Fibroblast of upper back skin (primary cell): ENCODE results near the gene DPP6.

Source experiments
- DNase-seq: peaks from one replicate; pipeline ENCODE4 v3.0.0-alpha.2; 2013

Gene DPP6

GRCh38 chr7:154679379-154680053, 627.3 kb downstream of the DPP6 start:
- no peak for DNase-seq

GRCh38 chr7:154680894-154681659, 628.9 kb downstream of the DPP6 start:
- no peak for DNase-seq

GRCh38 chr7:154682003-154682402, 629.8 kb downstream of the DPP6 start:
- no peak for DNase-seq

- DNase-seq = no peak
These were observed 632.7 kb downstream of the DPP6 start for GRCh38 chr7:154684666-154685563.

GRCh38 chr7:154685564-154685901, 633.3 kb downstream of the DPP6 start:
- no peak for DNase-seq

GRCh38 chr7:154686305-154686704, 634.1 kb downstream of the DPP6 start:
- DNase-seq = no peak

- DNase-seq = no peak
These were observed 636.8 kb downstream of the DPP6 start for GRCh38 chr7:154688952-154689351.

- DNase-seq = no peak
These were observed 638.2 kb downstream of the DPP6 start for GRCh38 chr7:154690411-154690810.

GRCh38 chr7:154693661-154694060, 641.5 kb downstream of the DPP6 start:
- no peak for DNase-seq

- no peak for DNase-seq
These were observed 643.6 kb downstream of the DPP6 start for GRCh38 chr7:154695836-154696235.

- no peak for DNase-seq
These were observed 644.4 kb downstream of the DPP6 start for GRCh38 chr7:154696556-154696955.

- no peak for DNase-seq
These were observed 646.6 kb downstream of the DPP6 start for GRCh38 chr7:154698726-154699291.

- DNase-seq = no peak
These were observed 647.2 kb downstream of the DPP6 start for GRCh38 chr7:154699417-154699816.

GRCh38 chr7:154709840-154710520, 657.8 kb downstream of the DPP6 start:
- DNase-seq = no peak

- DNase-seq = no peak
These were observed 667.8 kb downstream of the DPP6 start for GRCh38 chr7:154720016-154720415.

GRCh38 chr7:154721086-154721485, 668.9 kb downstream of the DPP6 start:
- no peak for DNase-seq

GRCh38 chr7:154726368-154726767, 674.2 kb downstream of the DPP6 start:
- DNase-seq = no peak

GRCh38 chr7:154729056-154729455, 676.9 kb downstream of the DPP6 start:
- DNase-seq = no peak

- no peak for DNase-seq
These were observed 683.6 kb downstream of the DPP6 start for GRCh38 chr7:154735766-154736165.

- no peak for DNase-seq
These were observed 684.2 kb downstream of the DPP6 start for GRCh38 chr7:154736389-154736788.

GRCh38 chr7:154738216-154738615, 686.0 kb downstream of the DPP6 start:
- DNase-seq = no peak

GRCh38 chr7:154741131-154741530, 688.9 kb downstream of the DPP6 start:
- DNase-seq = no peak

- DNase-seq = no peak
These were observed 691.0 kb downstream of the DPP6 start for GRCh38 chr7:154743206-154743605.
